Effector memory CD8-positive, alpha-beta T cell (primary cell): ENCODE results near the gene PRKAG2.

ENCODE experiments used
- ATAC-seq: fragments of 150-1000 bp; cut with Tn5 transposase; replicated peaks from 2 replicates; pipeline ENCODE4 v1.10.0; 2021; ENCODE audit warnings: mild to moderate bottlenecking, moderate library complexity
- DNase-seq, 3 experiments: peaks; one replicate each; pipeline ENCODE4 v3.0.0; 2021
- H3K27ac Mint-ChIP-seq, 2 donors: one replicate each; pipeline ENCODE4 v1.8.0; 2022; ENCODE audit warnings: mild to moderate bottlenecking in 2 of 2, mixed read lengths in 2 of 2, moderate library complexity in 2 of 2
- H3K27me3 Mint-ChIP-seq, 2 donors: one replicate each; pipeline ENCODE4 v1.8.0; 2022; ENCODE audit warnings: mixed read lengths in 2 of 2
- H3K36me3 Mint-ChIP-seq: one replicate; pipeline ENCODE4 v1.8.0; 2022; ENCODE audit warnings: mild to moderate bottlenecking, moderate library complexity, mixed read lengths; ENCODE audit not compliant: insufficient read depth
- H3K4me1 Mint-ChIP-seq, 2 donors: one replicate each; pipeline ENCODE4 v1.8.0; 2022; ENCODE audit warnings: low read depth in 2 of 2, mixed read lengths in 2 of 2
- H3K4me3 Mint-ChIP-seq, 2 donors: one replicate each; pipeline ENCODE4 v1.8.0; 2022; ENCODE audit warnings: mild to moderate bottlenecking in 2 of 2, mixed read lengths in 2 of 2, moderate library complexity in 2 of 2
- H3K9me3 Mint-ChIP-seq, 2 donors: one replicate each; pipeline ENCODE4 v1.8.0; 2022; ENCODE audit warnings: mixed read lengths in 2 of 2

PRKAG2 gene

DNA sequence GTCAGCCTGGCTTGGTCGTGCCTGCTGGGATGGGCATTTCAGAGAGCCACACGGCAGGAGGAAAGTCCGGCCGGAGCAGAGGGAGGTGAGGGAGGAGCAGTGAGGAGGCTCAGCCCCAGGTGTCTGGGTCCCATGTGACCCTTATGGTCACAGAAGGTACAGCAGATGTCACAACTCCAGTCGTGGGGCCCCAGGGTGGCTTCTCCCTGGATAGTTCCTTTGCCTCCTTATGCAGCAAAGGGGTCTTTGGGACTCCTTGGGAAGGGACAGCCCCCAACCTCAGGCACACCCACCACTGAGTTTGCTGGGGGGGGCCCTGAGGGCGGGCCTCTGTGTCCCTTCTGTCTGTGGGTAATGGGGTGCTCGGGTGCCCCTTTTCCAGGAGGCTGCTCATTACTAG, 19.6 kb upstream of the PRKAG2 start:
- no peak overlapping the region for H3K27ac Mint-ChIP-seq
- H3K4me3 Mint-ChIP-seq = no peak overlapping the region
- no peaks in the 10 kb centered on the region for H3K9me3 Mint-ChIP-seq

DNA sequence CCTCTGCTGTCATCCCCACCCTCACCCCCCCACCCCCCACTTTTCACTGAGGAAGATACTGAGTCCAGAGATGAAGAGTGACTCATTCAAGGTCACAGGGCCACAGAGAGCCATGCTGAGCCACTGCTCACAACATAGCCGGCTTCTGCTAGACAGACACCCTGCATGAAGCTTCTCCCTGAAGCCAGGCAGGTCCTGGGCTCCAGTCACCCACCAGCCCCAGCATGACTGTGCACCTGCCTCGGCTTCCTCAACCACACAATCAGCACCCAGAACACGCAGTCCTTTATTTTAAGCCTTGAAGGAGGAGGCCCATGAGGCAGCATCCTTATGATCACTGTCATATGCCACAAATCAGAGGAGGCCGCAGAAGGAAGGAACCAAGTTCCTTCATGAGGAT, 19.2 kb upstream of the PRKAG2 start:
- DNase-seq (no peak), ATAC-seq (no peak)
- Mint-ChIP-seq H3K36me3 (no peaks in the 10 kb centered on the region), H3K4me1 (no peaks in the 10 kb centered on the region), H3K27me3 (peaks cover 45 to 81% of the 10 kb centered on the region in 2 donors), H3K27ac (no peak overlapping the region), H3K9me3 (no peaks in the 10 kb centered on the region), H3K4me3 (no peak overlapping the region)

More for the DNA sequence above, 19.6 kb upstream of the PRKAG2 start:
- Mint-ChIP-seq H3K4me1 (no peaks in the 10 kb centered on the region), H3K36me3 (no peaks in the 10 kb centered on the region), H3K27me3 (peaks cover 45 to 81% of the 10 kb centered on the region in 2 donors)
- ATAC-seq (no peak), DNase-seq (no peak)

DNA sequence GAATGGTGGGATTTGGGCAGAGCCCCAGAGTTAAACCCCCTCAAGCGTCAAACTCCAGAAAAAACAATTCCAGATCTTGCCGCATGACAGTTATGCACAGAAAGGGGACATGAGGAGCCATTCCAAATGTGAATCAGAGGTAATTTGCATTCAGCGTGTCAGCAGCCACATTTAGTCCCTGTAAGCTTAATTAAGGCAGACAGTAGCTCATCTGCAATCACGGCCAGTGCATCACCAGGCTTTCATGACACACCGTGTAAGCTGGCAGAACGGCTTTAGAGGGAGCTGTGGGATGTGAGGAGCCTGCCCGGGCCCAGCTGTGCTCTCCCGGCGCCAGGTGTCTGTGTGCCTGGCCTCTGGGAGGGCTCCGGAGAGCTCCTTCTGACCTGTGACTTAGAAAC, 18.7 kb upstream of the PRKAG2 start:
- no peak overlapping the region for H3K27ac Mint-ChIP-seq
- no peaks in the 10 kb centered on the region for H3K9me3 Mint-ChIP-seq
- ATAC-seq = no peak
- no peak overlapping the region for H3K4me3 Mint-ChIP-seq
- H3K4me1 Mint-ChIP-seq = no peaks in the 10 kb centered on the region
- no peaks in the 10 kb centered on the region for H3K36me3 Mint-ChIP-seq
- DNase-seq = no peak
- H3K27me3 Mint-ChIP-seq = peaks cover 47 to 81% of the 10 kb centered on the region in 2 donors

DNA sequence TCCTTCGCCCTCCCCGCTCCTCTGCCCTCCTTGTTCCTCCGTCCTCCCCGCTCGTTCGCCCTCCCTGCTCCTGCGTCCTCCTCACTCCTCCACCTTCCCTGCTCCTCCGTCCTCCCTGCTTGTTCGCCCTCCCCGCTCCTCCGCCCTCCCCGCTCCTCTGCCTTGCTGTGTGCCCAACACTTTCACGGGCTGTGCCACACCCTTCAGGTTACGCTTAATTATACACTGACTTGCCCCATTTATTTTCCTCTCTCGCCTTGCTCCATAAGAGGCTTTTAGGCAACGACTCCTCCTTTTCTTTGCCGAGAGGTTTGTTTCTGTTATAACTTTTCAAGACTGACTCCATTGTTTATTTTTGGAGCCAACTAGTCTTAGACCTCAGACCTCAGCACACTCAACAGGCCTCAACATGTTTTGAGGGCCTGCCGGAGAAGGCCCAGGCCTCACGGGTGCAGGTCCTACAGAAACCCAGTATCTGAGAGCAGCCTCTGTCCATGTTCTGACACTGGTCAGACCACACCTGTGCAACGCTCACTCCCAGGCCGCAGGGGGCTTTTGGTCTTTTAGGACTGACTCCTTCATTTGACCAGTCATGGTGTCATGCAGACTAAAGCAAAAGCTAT, 18.2 kb upstream of the PRKAG2 start:
- no peaks in the 10 kb centered on the region for H3K9me3 Mint-ChIP-seq
- H3K4me1 Mint-ChIP-seq = no peaks in the 10 kb centered on the region
- ATAC-seq (no peak), DNase-seq (no peak)
- H3K27ac Mint-ChIP-seq = no peak overlapping the region
- H3K4me3 Mint-ChIP-seq = no peak overlapping the region
- no peaks in the 10 kb centered on the region for H3K36me3 Mint-ChIP-seq
- H3K27me3 Mint-ChIP-seq = peaks cover 47 to 81% of the 10 kb centered on the region in 2 donors

DNA sequence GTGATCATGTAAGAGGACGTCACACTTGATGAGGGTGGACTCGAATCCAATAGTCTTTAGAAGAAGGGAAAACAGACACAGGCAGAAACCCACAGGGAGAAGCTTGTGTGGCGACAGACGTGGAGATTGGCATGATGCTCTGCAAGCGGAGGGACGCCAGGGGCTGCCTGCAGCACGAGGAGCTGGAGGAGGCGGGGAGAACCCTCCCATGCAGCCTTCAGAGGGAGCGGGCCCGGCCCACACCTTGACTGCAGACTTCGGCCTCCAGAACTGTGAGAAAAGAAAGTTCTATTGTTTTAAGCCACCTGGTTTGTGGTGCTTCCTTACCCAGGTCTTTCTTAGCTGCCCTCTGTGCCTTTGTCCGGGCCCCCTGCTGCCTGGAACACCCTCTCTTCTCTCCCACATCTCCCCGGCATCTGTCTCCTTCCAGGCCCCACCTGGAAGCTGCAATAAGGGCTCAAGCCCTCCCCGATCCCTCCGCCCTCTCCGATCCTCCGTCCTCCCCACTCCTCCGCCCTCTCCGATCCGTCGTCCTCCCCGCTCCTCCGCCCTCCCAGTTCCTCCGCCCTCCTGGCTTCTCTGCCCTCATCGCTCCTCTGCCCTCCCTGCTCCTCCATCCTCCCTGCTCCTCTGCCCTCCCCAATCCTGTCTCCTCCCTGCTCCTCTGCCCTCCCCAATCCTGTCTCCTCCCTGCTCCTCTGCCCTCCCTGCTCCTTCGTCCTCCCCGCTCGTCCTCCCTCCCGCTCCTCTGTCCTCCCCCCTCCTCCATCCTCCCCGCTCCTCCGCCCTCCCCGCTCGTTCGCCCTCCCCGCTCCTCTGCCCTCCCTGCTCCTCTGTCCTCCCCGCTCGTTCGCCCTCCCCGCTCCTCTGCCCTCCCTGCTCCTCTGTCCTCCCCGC, 17.4 kb upstream of the PRKAG2 start:
- Mint-ChIP-seq H3K27me3 (peaks cover 40 to 79% of the 10 kb centered on the region in 2 donors), H3K9me3 (no peaks in the 10 kb centered on the region), H3K27ac (no peak overlapping the region), H3K4me3 (no peak overlapping the region), H3K4me1 (no peaks in the 10 kb centered on the region), H3K36me3 (no peaks in the 10 kb centered on the region)
- ATAC-seq (no peak), DNase-seq (no peak)

DNA sequence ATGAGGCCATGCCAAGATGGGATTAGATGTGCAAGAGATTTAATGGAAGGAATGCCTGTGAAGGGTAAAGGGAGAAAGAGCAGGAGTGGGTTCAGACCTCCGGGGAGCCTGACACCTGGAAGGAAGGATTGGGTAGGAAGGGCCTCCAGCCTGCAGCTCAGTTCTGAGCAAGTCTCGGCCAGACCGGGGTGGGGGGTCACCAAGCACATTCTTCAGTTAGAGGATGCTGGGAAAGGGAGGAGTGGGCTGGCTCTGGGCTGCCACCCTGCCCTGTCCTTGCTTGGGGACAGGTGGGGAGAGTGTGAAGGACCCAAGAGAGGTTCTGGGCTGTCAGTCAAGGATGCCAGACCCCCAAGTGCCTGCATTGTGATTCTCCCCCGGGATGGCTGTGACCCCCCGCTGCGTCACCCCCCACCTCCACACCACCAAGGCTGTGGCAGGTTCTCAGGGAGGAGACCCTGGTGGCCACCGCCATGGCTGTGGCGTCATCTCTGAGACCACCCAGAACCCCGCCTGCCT, 16.5 kb upstream of the PRKAG2 start:
- no peaks in the 10 kb centered on the region for H3K36me3 Mint-ChIP-seq
- DNase-seq = no peak
- no peaks in the 10 kb centered on the region for H3K4me1 Mint-ChIP-seq
- no peak overlapping the region for H3K4me3 Mint-ChIP-seq
- H3K27ac Mint-ChIP-seq = no peak overlapping the region
- no peak for ATAC-seq
- peaks cover 41 to 77% of the 10 kb centered on the region in 2 donors for H3K27me3 Mint-ChIP-seq
- H3K9me3 Mint-ChIP-seq = no peaks in the 10 kb centered on the region

DNA sequence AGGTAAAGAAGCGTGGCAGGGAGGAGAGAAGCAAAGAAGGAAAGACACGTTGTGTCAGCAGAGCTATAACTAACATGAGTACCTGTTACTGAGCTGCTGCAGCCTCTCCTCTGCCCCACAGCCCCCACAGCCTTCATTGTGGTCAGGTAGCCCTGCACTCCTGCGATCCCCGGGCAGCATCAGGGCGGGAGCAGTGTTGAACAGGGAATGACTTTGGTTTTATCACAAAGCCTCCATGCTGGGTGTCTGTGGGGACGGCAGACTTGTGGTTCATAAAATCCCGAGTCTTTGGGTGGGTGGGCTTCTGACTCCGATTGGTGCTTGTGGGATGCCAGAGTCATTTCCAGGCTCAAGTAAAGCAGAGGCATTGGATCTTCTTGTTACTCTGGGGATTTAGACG, 14.8 kb upstream of the PRKAG2 start:
- ATAC-seq (no peak), DNase-seq (no peak)
- H3K4me1 Mint-ChIP-seq = no peaks in the 10 kb centered on the region
- H3K9me3 Mint-ChIP-seq = no peaks in the 10 kb centered on the region
- H3K36me3 Mint-ChIP-seq = no peaks in the 10 kb centered on the region
- peaks cover 39 to 71% of the 10 kb centered on the region in 2 donors for H3K27me3 Mint-ChIP-seq
- H3K4me3 Mint-ChIP-seq = no peak overlapping the region
- H3K27ac Mint-ChIP-seq = no peak overlapping the region

DNA sequence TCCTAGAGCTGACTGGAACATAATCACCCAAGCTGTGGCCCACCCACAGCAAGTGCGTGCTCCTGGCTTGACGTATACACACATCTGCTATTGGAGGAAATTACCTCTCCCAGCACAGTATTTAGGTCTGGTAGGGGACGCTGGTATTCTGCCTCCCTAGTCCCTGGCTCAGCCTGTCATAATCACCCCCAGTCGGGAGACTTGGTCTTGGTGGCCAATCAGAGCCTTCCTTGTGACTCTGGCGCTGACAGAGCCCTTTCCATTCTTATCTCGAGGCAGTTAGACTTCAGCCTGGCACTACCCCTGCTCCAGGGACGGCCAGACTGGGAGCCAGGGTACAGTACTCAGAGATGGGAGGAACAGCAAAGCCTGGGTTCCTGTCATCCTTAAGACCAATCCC, 14.3 kb upstream of the PRKAG2 start:
- Mint-ChIP-seq H3K9me3 (no peaks in the 10 kb centered on the region), H3K4me3 (no peak overlapping the region), H3K4me1 (no peaks in the 10 kb centered on the region), H3K36me3 (no peaks in the 10 kb centered on the region), H3K27me3 (peaks cover 43 to 72% of the 10 kb centered on the region in 2 donors), H3K27ac (no peak overlapping the region)
- DNase-seq = no peak
- ATAC-seq = no peak

DNA sequence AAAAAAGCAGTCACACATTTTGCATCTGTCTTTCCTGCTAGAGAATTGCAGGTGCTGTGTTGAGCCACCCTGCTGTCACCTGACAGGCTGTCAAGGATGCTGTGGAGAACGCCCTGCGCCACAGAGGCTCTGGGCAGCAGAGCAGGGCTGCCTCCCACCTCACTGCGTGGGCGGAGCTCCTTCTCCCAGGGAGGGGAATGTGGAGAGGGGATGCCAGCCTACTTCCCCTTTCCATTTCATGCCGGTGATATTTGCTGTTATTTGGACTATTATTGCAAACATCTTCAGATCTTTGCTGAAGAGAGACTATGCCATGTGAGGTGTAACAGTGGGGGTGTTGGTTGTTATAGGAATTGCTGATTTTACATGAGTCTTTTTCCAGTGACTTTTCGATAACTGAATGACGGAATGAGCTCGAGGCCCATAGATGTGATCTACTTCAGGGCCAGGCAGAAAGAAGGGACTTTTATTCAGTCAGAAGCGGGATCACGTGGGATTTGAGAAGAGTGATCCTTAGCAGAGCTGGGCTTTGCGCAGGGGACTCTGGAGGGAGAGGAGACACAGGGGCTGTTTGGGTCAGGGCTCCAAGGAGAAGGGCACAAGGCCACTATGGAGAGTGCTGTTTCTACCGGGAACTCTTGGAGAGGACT, 13.6 kb upstream of the PRKAG2 start:
- ATAC-seq (no peak), DNase-seq (no peak)
- no peaks in the 10 kb centered on the region for H3K36me3 Mint-ChIP-seq
- peaks cover 50 to 78% of the 10 kb centered on the region in 2 donors for H3K27me3 Mint-ChIP-seq
- H3K4me3 Mint-ChIP-seq = no peak overlapping the region
- H3K4me1 Mint-ChIP-seq = no peaks in the 10 kb centered on the region
- no peaks in the 10 kb centered on the region for H3K9me3 Mint-ChIP-seq
- no peak overlapping the region for H3K27ac Mint-ChIP-seq

DNA sequence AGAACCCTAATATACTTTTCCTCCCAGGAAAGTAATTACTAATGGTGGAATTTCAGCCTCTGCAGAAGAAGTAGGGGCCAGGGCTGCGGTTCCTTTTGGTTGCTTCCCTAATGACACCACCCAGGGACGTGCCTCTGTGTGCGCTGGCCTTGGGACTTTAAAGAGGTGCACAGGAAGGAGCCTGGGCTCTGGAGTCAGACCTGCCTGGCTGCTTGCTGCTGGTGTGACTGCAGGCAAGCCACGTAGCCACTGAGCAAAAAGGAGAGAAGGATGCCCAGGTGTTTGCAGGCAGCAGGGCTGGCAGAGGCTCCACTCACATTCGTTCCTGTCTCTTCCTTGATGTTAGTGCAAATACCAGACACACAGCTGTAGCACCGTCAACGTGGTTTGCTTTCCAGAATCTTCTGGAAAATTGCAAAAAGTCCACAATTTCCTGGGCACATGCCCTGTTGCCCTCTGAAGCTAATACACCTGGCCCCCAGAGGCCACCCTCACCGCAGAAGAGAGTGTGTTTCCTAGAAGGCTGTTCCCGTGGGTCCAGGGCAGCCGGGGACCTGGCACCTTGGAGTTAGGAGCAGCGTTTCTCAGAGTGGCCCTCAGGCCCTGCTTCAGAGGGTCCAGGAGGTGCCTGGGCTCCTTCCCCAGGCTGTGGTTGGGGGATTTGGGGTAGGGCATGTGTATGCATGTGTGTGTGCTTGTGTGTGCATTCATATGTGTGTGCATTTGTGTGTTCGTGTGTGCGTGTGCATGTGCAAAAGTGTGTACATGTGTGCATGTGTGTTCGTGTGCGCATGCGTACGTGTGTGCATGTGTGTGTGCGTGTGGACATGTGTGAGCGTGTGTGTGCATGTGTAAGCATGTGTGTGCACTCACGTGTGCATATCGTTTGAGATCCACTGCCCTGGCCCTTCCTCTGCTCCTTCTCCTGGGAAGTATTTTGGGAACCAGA, 12.8 kb upstream of the PRKAG2 start:
- Mint-ChIP-seq H3K9me3 (no peaks in the 10 kb centered on the region), H3K4me3 (no peak overlapping the region), H3K4me1 (no peaks in the 10 kb centered on the region), H3K27me3 (peaks cover 50 to 77% of the 10 kb centered on the region in 2 donors), H3K27ac (no peak overlapping the region), H3K36me3 (no peaks in the 10 kb centered on the region)
- no peak for ATAC-seq
- DNase-seq = no peak

DNA sequence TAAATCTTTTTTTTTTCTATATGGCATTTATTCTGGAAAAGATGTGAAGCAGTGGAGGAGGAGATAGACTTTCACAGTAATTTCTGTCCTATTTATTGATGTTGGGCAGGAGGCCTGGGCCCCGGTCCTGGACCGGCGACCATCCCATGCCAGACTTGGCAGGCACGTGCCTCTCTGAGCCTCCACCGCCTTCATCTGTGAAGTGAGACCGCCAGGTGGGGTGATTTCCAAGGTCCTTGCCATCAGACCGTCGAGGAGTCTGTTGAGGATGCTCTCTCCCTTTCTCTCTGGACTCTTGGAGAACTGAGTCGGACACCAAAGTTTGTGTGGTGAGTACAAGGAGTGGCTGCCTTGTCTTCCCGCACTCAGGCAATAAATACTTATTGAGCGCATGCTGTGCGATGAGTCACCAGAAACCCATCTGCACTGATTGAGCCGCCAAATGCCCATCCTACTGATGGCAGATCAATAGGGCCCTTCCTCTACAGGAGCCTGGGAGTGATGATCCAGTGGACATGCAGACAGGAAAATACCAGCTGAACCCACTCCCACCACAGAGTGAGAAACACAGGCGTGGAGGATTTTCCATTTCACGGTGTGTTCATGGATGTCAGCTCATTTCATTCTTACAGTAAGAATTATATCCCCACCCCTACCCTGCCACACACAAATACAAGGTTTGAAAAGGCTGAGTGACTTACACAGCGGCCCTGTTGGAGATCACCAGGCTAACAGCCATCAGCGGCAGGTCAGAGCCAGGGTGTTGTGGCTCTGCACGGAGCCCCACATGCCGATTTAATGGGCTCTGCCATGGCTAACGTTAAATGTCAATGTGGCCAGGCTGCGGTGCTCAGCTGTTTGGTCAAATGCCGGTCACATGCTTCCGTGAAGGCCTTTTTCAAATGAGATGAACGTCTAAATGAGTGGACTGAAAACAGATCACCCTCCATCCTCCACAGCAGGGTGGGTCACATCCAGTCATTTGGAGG, 11.5 kb upstream of the PRKAG2 start:
- no peaks in the 10 kb centered on the region for H3K9me3 Mint-ChIP-seq
- H3K4me3 Mint-ChIP-seq = no peak overlapping the region
- ATAC-seq (no peak), DNase-seq (no peak)
- H3K36me3 Mint-ChIP-seq = peaks cover 2% of the 10 kb centered on the region
- H3K4me1 Mint-ChIP-seq = no peaks in the 10 kb centered on the region
- peaks cover 41 to 64% of the 10 kb centered on the region in 2 donors for H3K27me3 Mint-ChIP-seq
- no peak overlapping the region for H3K27ac Mint-ChIP-seq

DNA sequence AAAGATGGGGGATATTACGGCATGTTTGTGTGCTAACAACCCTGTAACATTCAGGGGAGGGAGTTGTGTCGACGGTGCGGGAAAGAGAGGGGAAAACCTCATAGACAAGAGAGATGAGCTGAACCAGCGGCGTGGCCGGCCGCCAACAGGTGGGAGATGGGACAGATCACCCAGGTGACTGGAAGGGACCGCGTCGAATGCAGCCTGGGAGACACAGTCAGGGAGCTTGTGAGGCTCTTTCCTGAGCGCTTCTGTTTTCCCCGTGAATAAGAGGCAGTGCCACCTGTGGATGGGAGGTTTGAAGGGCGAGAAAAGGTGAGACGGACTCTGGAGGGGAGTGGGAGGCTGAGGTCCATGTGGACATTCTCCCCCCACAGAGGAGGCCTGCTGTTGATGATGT, 9.9 kb upstream of the PRKAG2 start:
- Mint-ChIP-seq H3K27ac (no peak overlapping the region), H3K36me3 (peaks cover 2% of the 10 kb centered on the region), H3K9me3 (no peaks in the 10 kb centered on the region), H3K4me1 (no peaks in the 10 kb centered on the region), H3K4me3 (no peak overlapping the region), H3K27me3 (peaks cover 40 to 50% of the 10 kb centered on the region in 2 donors)
- DNase-seq (no peak), ATAC-seq (no peak)
